HG03342 (cell line): ENCODE measurements around the gene MDP1.
"Not testable (repeated sequence)": the region's sequence is repeated elsewhere in the genome, so short reads cannot be mapped to it uniquely, and the experiment has no call there.

Experiments
- ATAC-seq: cut with Tn5 transposase; IDR thresholded peaks from one replicate; pipeline ENCODE4 v1.9.1; 2021; ENCODE audit warnings: mild to moderate bottlenecking, moderate library complexity; ENCODE audit not compliant: unreplicated experiment

The MDP1 gene

GRCh38 chr14:24202538-24202937 lies 13.3 kb downstream of the MDP1 start:
- ATAC-seq: not testable (repeated sequence)

GRCh38 chr14:24198814-24199524 lies 16.9 kb downstream of the MDP1 start:
- no peak for ATAC-seq

GRCh38 chr14:24197056-24197450 lies 18.8 kb downstream of the MDP1 start:
- ATAC-seq: no peak

GRCh38 chr14:24196071-24197055 lies 19.5 kb downstream of the MDP1 start:
- ATAC-seq: peak; percentile 4

GRCh38 chr14:24195186-24196070 lies 20.4 kb downstream of the MDP1 start, which contains the start of gene TM9SF1:
TM9SF1 (minus strand) TSS chr14:24195441; CDS start chr14:24195019, 422 bp downstream.
- ATAC-seq: peak; percentile 79

GRCh38 chr14:24194873-24195185 lies 21.0 kb downstream of the MDP1 start:
- no peak for ATAC-seq

- ATAC-seq: no peak
Measured at GRCh38 chr14:24194186-24194872, 21.5 kb downstream of the MDP1 start.

GRCh38 chr14:24192933-24193332 lies 22.9 kb downstream of the MDP1 start:
- ATAC-seq: no peak

GRCh38 chr14:24190416-24190815 lies 25.4 kb downstream of the MDP1 start:
- ATAC-seq: no peak

- ATAC-seq: no peak
Measured at GRCh38 chr14:24189460-24189859, 26.4 kb downstream of the MDP1 start.

GRCh38 chr14:24189059-24189375 lies 26.8 kb downstream of the MDP1 start:
- no peak for ATAC-seq

- ATAC-seq: peak; percentile 88
Measured at GRCh38 chr14:24188251-24189058, 27.4 kb downstream of the MDP1 start, which contains the start of gene IPO4. IPO4 (minus strand) TSS chr14:24188816; CDS start chr14:24188787, 29 bp downstream.

- ATAC-seq: no peak
Measured at GRCh38 chr14:24187539-24187915, 28.3 kb downstream of the MDP1 start.

- ATAC-seq: no peak
Measured at GRCh38 chr14:24186831-24187538, 28.9 kb downstream of the MDP1 start.

GRCh38 chr14:24185741-24186140 lies 30.1 kb downstream of the MDP1 start:
- no peak for ATAC-seq

- no peak for ATAC-seq
Measured at GRCh38 chr14:24185026-24185425, 30.8 kb downstream of the MDP1 start.

GRCh38 chr14:24184104-24184970 lies 31.5 kb downstream of the MDP1 start:
- no peak for ATAC-seq

GRCh38 chr14:24183014-24183481 lies 32.8 kb downstream of the MDP1 start:
- no peak for ATAC-seq
